GM21717 (cell line): ENCODE data around the gene BTBD3.

Source experiments
- ATAC-seq: cut with Tn5 transposase; IDR thresholded peaks from one replicate; pipeline ENCODE4 v1.9.1; 2021; ENCODE audit warnings: mild to moderate bottlenecking, moderate library complexity; ENCODE audit not compliant: unreplicated experiment

Gene BTBD3

GRCh38 chr20:11965602-11966001, 47.9 kb downstream of the BTBD3 start:
- no peak for ATAC-seq

- no peak for ATAC-seq
Measured at GRCh38 chr20:11966186-11966585, 48.5 kb downstream of the BTBD3 start.

- ATAC-seq = no peak
Measured at GRCh38 chr20:11970243-11970836, 52.6 kb downstream of the BTBD3 start.

- ATAC-seq = no peak
Measured at GRCh38 chr20:11972478-11972877, 54.8 kb downstream of the BTBD3 start.
